Common myeloid progenitor, CD34-positive (primary cell): ENCODE measurements around the gene ZNF688.

Source experiments
- CTCF ChIA-PET: fragments of 350-600 bp; sonication (Branson Sonifier 250); formaldehyde crosslinking; loops from one replicate; lab custom pipeline; 2021; ENCODE audit warnings: antibody characterized with exemption; lab: Charles Lee
- POLR2A ChIA-PET: fragments of 350-600 bp; sonication (Branson Sonifier 250); formaldehyde crosslinking; loops from one replicate; lab custom pipeline; 2021; ENCODE audit warnings: antibody characterized with exemption; lab: Charles Lee
- DNase-seq, 3 donors: peaks; one replicate each; pipeline versions ENCODE4 v3.0.0 to v3.0.0-alpha.2; 2013
- H3K27ac ChIP-seq, 2 experiments: 1 replicate in 1 of 2; 2 replicates in 1 of 2; pipeline ENCODE4 v1.7.0; 2013; ENCODE audit warnings: inconsistent platforms in 2 of 2, low read length in 2 of 2, mild to moderate bottlenecking in 2 of 2, low read depth in 1 of 2, moderate library complexity in 1 of 2; ENCODE audit not compliant: severe bottlenecking in 2 of 2, insufficient read depth in 1 of 2, poor library complexity in 1 of 2
- H3K27me3 ChIP-seq, 5 experiments: replicated peaks in 2 of 5; 1 replicate in 3 of 5; 2 replicates in 2 of 5; pipeline versions ENCODE4 v1.6.1 to v1.7.0; 2013; ENCODE audit warnings: low read length in 4 of 5, mild to moderate bottlenecking in 2 of 5, moderate library complexity in 2 of 5, inconsistent platforms in 1 of 5; ENCODE audit not compliant: insufficient read depth in 5 of 5, control insufficient read depth in 4 of 5
- H3K36me3 ChIP-seq, 4 experiments: 1 replicate in 2 of 4; 2 replicates in 2 of 4; pipeline versions ENCODE4 v1.6.1 to v1.7.0; 2013; ENCODE audit warnings: low read length in 3 of 4, control low read depth in 1 of 4, mild to moderate bottlenecking in 1 of 4; ENCODE audit not compliant: control insufficient read depth in 4 of 4, insufficient read depth in 4 of 4
- H3K4me1 ChIP-seq, 4 experiments: 1 replicate in 3 of 4; 2 replicates in 1 of 4; pipeline versions ENCODE4 v1.6.1 to v1.7.1; 2013; ENCODE audit warnings: low read length in 3 of 4, mild to moderate bottlenecking in 3 of 4, control low read depth in 1 of 4, inconsistent platforms in 1 of 4, moderate library complexity in 1 of 4; ENCODE audit not compliant: control insufficient read depth in 4 of 4, insufficient read depth in 4 of 4; ENCODE audit errors: control extremely low read depth in 1 of 4
- H3K4me3 ChIP-seq, 7 experiments: 1 replicate in 4 of 7; 2 replicates in 3 of 7; pipeline versions ENCODE4 v1.5.1 to v1.7.0; 2013; ENCODE audit warnings: mild to moderate bottlenecking in 7 of 7, low read length in 6 of 7, moderate library complexity in 6 of 7, inconsistent platforms in 2 of 7, low read depth in 2 of 7, control low read depth in 1 of 7; ENCODE audit not compliant: insufficient read depth in 4 of 7, control insufficient read depth in 1 of 7; ENCODE audit errors: extremely low read depth in 1 of 7
- H3K9me3 ChIP-seq, 5 experiments: 1 replicate in 4 of 5; 2 replicates in 1 of 5; pipeline versions ENCODE4 v1.6.1 to v1.7.1; 2013; ENCODE audit warnings: low read length in 4 of 5, mild to moderate bottlenecking in 2 of 5, inconsistent platforms in 1 of 5, low read depth in 1 of 5, moderate library complexity in 1 of 5; ENCODE audit not compliant: control insufficient read depth in 4 of 5, insufficient read depth in 2 of 5; ENCODE audit errors: control extremely low read depth in 1 of 5
- WGBS: methylation state at CpG from one replicate; pipeline ENCODE4 v1.1.5; 2013; ENCODE audit not compliant: insufficient coverage; 5-methylcytosine and 5-hydroxymethylcytosine counted together

The ZNF688 gene

DNA sequence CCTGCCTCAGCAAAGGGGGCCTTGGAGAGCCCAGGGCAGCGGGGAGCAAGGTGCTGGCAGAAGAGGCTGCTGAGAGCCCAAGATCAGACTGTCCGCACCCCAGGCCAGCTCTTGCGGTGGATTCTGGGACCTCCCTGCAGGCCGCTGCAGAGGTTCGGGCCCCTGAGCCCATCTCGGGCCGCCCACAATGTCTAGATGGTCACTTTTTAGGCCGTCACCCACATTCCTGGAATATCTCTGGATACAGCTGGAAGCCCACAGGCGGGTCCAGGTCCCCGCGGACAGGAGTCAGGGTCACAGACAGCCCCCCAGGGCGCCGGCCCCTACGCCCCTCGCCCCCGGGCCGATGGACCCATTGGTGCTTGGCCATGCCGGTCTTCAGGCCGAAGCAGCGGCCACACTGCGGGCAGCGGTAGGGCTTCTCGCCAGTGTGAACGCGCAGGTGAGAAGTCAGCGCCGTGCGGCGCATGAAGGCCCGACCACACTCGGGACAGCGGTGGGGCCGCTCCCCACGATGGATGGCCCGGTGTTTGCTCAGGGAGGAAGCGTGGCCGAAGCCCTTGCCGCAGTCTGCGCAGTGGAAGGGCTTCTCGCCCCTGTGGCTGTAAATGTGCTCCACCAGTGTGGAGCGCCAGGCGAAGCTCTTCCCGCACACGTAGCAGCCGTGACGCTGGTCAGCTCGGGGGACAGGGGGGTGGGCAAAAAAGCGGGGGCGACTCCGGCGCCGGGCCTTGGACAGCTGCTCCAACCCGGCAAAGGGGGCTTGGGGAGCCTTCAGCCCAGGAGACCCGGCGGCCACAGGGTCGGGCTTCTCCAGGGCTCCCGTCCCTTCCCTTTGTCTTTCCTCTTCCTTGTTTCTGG lies 39.0 kb downstream of the ZNF688 start:
- ChIA-PET POLR2A (no interaction called here), CTCF (no interaction called here)
- H3K27ac ChIP-seq: no peak overlapping the region
- peaks cover 10 to 53% (median 44%) of the 10 kb centered on the region in 4 experiments for H3K4me1 ChIP-seq
- no peak overlapping the region for H3K4me3 ChIP-seq
- H3K9me3 ChIP-seq: no peaks in the 10 kb centered on the region
- no peak for DNase-seq
- H3K27me3 ChIP-seq: no peaks in the 10 kb centered on the region
- peaks cover 4 to 26% (median 17%) of the 10 kb centered on the region in 4 experiments for H3K36me3 ChIP-seq
- WGBS: 97% methylated on average over 56 of the region's 57 CpGs

DNA sequence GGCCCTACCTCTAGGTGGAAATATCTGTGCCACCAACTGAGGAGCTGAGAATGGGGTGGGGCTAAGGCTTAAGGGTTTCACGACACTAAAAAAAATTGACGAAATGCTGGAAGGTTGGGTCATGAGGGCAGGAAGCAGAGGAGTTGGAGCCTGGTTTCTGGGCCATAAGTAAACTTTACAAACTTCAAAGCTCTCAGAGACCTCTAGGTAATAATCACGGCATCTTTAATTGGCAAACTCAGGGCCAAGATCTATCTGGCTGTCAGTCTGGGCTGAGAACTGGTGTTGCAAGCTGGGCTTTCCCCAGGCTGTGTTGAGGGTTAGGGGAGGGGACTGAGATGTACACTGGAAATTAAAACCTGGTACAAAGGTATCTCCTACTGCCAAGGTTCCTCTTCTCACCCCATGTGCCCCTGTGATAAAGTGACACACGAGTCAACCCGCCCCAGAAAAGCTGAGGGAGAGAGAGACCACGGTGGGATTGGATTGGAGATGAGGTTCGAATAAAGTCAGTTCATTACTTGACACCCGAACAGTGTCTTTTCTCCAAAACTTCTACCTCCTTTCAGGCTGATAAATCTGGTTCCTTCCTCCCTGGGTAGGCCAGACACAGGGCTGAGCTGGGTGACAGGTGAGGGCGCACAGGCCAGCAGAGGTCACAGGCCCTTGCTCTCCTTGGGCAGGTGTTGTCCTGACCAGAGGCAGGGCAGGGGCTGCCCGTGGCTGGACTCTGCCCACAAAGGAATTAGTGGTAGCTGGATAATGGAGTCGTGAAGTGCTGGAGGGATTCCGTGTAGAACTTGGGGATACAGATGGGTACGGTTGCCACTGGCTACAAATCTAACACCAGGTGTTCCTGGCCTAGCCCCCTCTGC lies 41.1 kb downstream of the ZNF688 start:
- ChIA-PET CTCF (interaction anchor here (1.0 to 1.6 kb wide), 2 partner anchors 85 to 99 kb away, joined by 3 to 6 read pairs; partner anchors contain the start of gene SEPHS2), POLR2A (no interaction called here)
- no peaks in the 10 kb centered on the region for H3K27me3 ChIP-seq
- peaks cover 4 to 26% (median 17%) of the 10 kb centered on the region in 4 experiments for H3K36me3 ChIP-seq
- peak in 1 of 3 donors; percentile 30 for DNase-seq
- no peaks in the 10 kb centered on the region for H3K9me3 ChIP-seq
- WGBS: 89% methylated on average over 10 of the region's 13 CpGs
- no peak overlapping the region for H3K4me3 ChIP-seq
- H3K27ac ChIP-seq: peak overlapping the region in 1 of 2 experiments; percentile 49
- peaks cover 6 to 51% (median 43%) of the 10 kb centered on the region in 4 experiments for H3K4me1 ChIP-seq

DNA sequence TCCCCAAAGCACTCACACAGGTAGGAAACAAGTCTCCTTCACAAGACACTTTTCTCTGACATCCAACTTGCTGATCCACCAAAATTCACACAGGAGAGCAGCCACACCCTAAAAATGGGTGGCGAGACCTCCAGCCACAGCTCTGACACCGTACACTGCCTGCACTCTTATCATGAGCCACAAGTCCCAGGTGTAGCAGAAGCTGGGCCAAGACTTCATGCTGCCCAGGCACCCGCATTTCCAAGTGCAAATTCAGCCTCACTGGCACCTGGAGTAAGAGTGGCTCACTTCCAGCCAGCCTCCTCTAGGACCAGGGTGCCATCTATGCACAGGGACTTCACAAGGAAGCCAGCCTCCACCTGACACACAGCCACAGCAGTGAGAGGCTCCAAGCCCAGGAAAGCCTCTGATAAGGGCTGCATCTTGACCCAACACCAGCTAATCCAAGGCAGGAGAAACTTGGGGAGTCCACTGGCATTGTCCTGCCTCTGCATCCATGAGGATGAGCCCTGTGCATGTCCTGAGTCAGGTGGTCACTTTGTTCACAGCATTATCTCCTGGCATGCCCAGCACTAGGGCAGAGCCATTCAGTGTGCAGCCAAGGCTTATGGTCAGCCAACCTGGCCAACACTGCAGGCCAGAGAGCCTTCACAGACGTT lies 42.6 kb downstream of the ZNF688 start:
- H3K4me3 ChIP-seq: no peak overlapping the region
- 83% methylated on average over 4 of the region's 4 CpGs for WGBS
- no peaks in the 10 kb centered on the region for H3K9me3 ChIP-seq
- peaks cover 6 to 40% (median 32%) of the 10 kb centered on the region in 4 experiments for H3K4me1 ChIP-seq
- DNase-seq: no peak
- H3K27me3 ChIP-seq: no peaks in the 10 kb centered on the region
- peak overlapping the region in 1 of 2 experiments; percentile 88 for H3K27ac ChIP-seq
- CTCF ChIA-PET: interaction anchor here (0.8 to 1.6 kb wide), 5 partner anchors 18 to 100 kb away, joined by 3 to 6 read pairs (median 4); no protein-coding TSS in a partner anchor
- POLR2A ChIA-PET: interaction anchor here (0.6 to 1.0 kb wide), 2 partner anchors 18 to 1279 kb away, joined by 3 to 10 read pairs; no protein-coding TSS in a partner anchor
- peaks cover 4 to 35% (median 27%) of the 10 kb centered on the region in 4 experiments for H3K36me3 ChIP-seq

DNA sequence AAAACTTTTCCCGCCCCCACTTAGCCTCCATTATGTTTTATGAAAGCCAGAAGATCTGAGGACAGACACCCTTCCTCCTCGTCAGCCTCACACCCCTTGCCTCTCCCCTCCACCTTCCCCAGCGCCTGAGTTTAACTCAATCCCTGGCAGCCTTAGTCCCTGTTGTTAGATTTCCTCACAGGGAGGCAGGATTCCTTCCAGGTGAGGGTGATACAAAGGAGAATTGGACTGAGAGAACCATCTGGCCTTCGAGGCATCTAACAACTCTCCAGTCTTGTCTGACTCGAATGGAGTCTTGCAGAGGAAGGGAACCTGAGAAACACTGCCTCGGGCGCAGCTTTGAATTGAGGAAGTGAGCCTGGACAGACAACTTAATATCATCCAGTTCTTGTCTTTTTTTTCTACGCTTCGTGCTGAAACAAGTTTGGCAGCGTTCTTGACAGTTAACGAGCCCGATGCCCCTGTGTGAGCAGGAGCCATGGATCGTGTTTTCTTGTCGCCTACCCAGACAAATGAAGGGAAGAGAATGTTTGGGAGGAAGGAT lies 43.8 kb downstream of the ZNF688 start:
- POLR2A ChIA-PET: interaction anchor here (0.6 to 1.5 kb wide), 4 partner anchors 8 to 132 kb away, joined by 3 to 7 read pairs (median 6); partner anchors contain the start of gene SEPHS2
- H3K27me3 ChIP-seq: no peaks in the 10 kb centered on the region
- H3K4me3 ChIP-seq: peak overlapping the region; percentile 53 to 91 (median 83)
- WGBS: 8% methylated on average over 11 of the region's 14 CpGs
- DNase-seq: peak; percentile 70 to 92 (median 87)
- peak overlapping the region; percentile 87 to 88 for H3K27ac ChIP-seq
- H3K4me1 ChIP-seq: peaks cover 6 to 32% (median 23%) of the 10 kb centered on the region in 4 experiments
- peaks cover 4 to 36% (median 25%) of the 10 kb centered on the region in 4 experiments for H3K36me3 ChIP-seq
- CTCF ChIA-PET: interaction anchor here (1.1 to 1.6 kb wide), 4 partner anchors 17 to 77 kb away, joined by 3 to 4 read pairs (median 4); no protein-coding TSS in a partner anchor
- H3K9me3 ChIP-seq: no peaks in the 10 kb centered on the region

GRCh38 chr16:30526823-30527634 lies 44.5 kb downstream of the ZNF688 start:
- Histone ChIP-seq H3K9me3 (no peaks in the 10 kb centered on the region), H3K4me1 (peaks cover 6 to 32% (median 23%) of the 10 kb centered on the region in 4 experiments), H3K27me3 (no peaks in the 10 kb centered on the region), H3K4me3 (peak overlapping the region; percentile 82 to 91 (median 83)), H3K36me3 (peaks cover 4 to 32% (median 22%) of the 10 kb centered on the region in 4 experiments), H3K27ac (peak overlapping the region; percentile 87 to 88)
- whole genome bisulfite sequencing: under 1% methylated on average over 70 of the region's 79 CpGs
- ChIA-PET POLR2A (interaction anchor here (0.6 to 1.5 kb wide), 3 partner anchors 9 to 82 kb away, joined by 5 to 7 read pairs (median 6); partner anchors contain the start of gene SEPHS2), CTCF (interaction anchor here (0.9 to 1.1 kb wide), 2 partner anchors 35 to 170 kb away, joined by 3 to 4 read pairs; no protein-coding TSS in a partner anchor)
- DNase-seq: peak; percentile 96 to 99 (median 98)
